PC-3 (cell line): Measurements from ENCODE around the gene CRYGN.

Experiments used
- CTCF ChIP-seq: fragments of 300-600 bp; sonication (generic); conservative IDR thresholded peaks from 2 replicates; pipeline ENCODE4 v1.5.1; 2017; ENCODE audit warnings: antibody characterized with exemption, low read depth, mild to moderate bottlenecking, low read length
- EZH2 ChIP-seq: fragments of 300-600 bp; sonication (generic); IDR thresholded peaks from one replicate; pipeline ENCODE4 v1.6.1; 2017; ENCODE audit warnings: antibody characterized with exemption, mild to moderate bottlenecking, low read length; ENCODE audit not compliant: unreplicated experiment

- TF ChIP-seq CTCF (no peak), EZH2 (no peak)
Measured at GRCh38 chr7:151483711-151483983, 43.7 kb upstream of the CRYGN start.
